Activated B cell treated with CpG ODN at 0.5 μM for 24 hours (primary cell): ENCODE results near the gene WBP11. TPM values are rescaled to one million over a fixed set of nuclear protein-coding genes. Genes with fewer than 3 reads are reported as not detected.

Experiments
- ATAC-seq: fragments of 200-7000 bp; cut with Tn5 transposase; one replicate; pipeline ENCODE4 v1.10.0; 2021; ENCODE audit warnings: low read depth, mild to moderate bottlenecking, moderate library complexity
- CTCF ChIA-PET: fragments of 350-600 bp; sonication (Branson Sonifier 250); formaldehyde crosslinking; loops from one replicate; lab custom pipeline; 2021; ENCODE audit warnings: antibody characterized with exemption; lab: Charles Lee
- POLR2A ChIA-PET: fragments of 350-600 bp; sonication (Branson Sonifier 250); formaldehyde crosslinking; loops from one replicate; lab custom pipeline; 2021; ENCODE audit warnings: antibody characterized with exemption; lab: Charles Lee
- DNase-seq: peaks from one replicate; pipeline ENCODE4 v3.0.0; 2022
- H3K27ac Mint-ChIP-seq: one replicate; pipeline ENCODE4 v1.8.0; 2020; ENCODE audit warnings: mixed read lengths
- H3K27me3 Mint-ChIP-seq: one replicate; pipeline ENCODE4 v1.8.0; 2021; ENCODE audit warnings: mixed read lengths
- H3K36me3 Mint-ChIP-seq: one replicate; pipeline ENCODE4 v1.8.0; 2021; ENCODE audit warnings: low read depth, mixed read lengths
- H3K4me1 Mint-ChIP-seq: one replicate; pipeline ENCODE4 v1.8.0; 2021; ENCODE audit warnings: mixed read lengths
- H3K4me3 Mint-ChIP-seq: one replicate; pipeline ENCODE4 v1.8.0; 2020; ENCODE audit warnings: mild to moderate bottlenecking, mixed read lengths
- H3K9me3 Mint-ChIP-seq: one replicate; pipeline ENCODE4 v1.8.0; 2020; ENCODE audit warnings: mixed read lengths
- intact Hi-C: fragments of 100-400 bp; cut with micrococcal nuclease; formaldehyde crosslinking; loops from one replicate; pipeline ENCODE4 v1.15.1; 2024
- total RNA-seq: library from RNA; stranded (reverse); gene quantifications from 2 replicates; pipeline ENCODE4 v1.2.3, GENCODE V29; 2022
- TF ChIP-seq, protein P1 (sequence below): fragments of 200-600 bp; IDR thresholded peaks from one replicate; pipeline ENCODE4 v1.8.0; 2022; ENCODE audit warnings: antibody characterized with exemption, mild to moderate bottlenecking

Gene WBP11
- total RNA-seq, 1 donor from 2014 or later = 89.4 TPM

GRCh38 chr12:14802721-14803010 lies 612 bp downstream of the WBP11 start:
- Mint-ChIP-seq H3K27ac (no peak overlapping the region), H3K4me3 (no peak overlapping the region), H3K9me3 (no peaks in the 10 kb centered on the region), H3K27me3 (no peaks in the 10 kb centered on the region), H3K36me3 (peaks cover 32% of the 10 kb centered on the region), H3K4me1 (peaks cover 17% of the 10 kb centered on the region)
- TF ChIP-seq, protein P1, sequence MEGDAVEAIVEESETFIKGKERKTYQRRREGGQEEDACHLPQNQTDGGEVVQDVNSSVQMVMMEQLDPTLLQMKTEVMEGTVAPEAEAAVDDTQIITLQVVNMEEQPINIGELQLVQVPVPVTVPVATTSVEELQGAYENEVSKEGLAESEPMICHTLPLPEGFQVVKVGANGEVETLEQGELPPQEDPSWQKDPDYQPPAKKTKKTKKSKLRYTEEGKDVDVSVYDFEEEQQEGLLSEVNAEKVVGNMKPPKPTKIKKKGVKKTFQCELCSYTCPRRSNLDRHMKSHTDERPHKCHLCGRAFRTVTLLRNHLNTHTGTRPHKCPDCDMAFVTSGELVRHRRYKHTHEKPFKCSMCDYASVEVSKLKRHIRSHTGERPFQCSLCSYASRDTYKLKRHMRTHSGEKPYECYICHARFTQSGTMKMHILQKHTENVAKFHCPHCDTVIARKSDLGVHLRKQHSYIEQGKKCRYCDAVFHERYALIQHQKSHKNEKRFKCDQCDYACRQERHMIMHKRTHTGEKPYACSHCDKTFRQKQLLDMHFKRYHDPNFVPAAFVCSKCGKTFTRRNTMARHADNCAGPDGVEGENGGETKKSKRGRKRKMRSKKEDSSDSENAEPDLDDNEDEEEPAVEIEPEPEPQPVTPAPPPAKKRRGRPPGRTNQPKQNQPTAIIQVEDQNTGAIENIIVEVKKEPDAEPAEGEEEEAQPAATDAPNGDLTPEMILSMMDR = no peak
- ATAC-seq = no peak
- ChIA-PET POLR2A (interaction anchor here (0.9 to 6.5 kb wide), 12 partner anchors 9 to 157 kb away, joined by 3 to 141 read pairs (median 4); a partner anchor contains a TSS), CTCF (interaction anchor here (0.6 to 1.6 kb wide), 2 partner anchors 30 to 193 kb away, joined by 4 read pairs; no protein-coding TSS in a partner anchor)
- no peak for DNase-seq
- intact Hi-C loops = loop anchor here (1.0 to 10.0 kb wide), 9 partner anchors 28 to 1080 kb away; partner anchors contain the start of genes ARHGDIB and STRAP

GRCh38 chr12:14802247-14802646 lies 1.0 kb downstream of the WBP11 start:
- ChIA-PET CTCF (interaction anchor here (0.6 to 1.7 kb wide), 3 partner anchors 29 to 193 kb away, joined by 4 read pairs; no protein-coding TSS in a partner anchor), POLR2A (interaction anchor here (0.9 to 6.5 kb wide), 11 partner anchors 9 to 158 kb away, joined by 3 to 141 read pairs (median 4); a partner anchor contains a TSS)
- Mint-ChIP-seq H3K4me3 (no peak overlapping the region), H3K9me3 (no peaks in the 10 kb centered on the region), H3K27me3 (no peaks in the 10 kb centered on the region), H3K4me1 (peaks cover 17% of the 10 kb centered on the region), H3K36me3 (peaks cover 36% of the 10 kb centered on the region), H3K27ac (no peak overlapping the region)
- intact Hi-C loops = loop anchor here (2.0 to 10.0 kb wide), 4 partner anchors 43 to 770 kb away; no protein-coding TSS in a partner anchor
- DNase-seq = no peak
- TF ChIP-seq, protein P1 = no peak
- no peak for ATAC-seq

- TF ChIP-seq, protein P1 = no peak
- CTCF ChIA-PET = no interaction called here
- H3K36me3 Mint-ChIP-seq = peaks cover 85% of the 10 kb centered on the region
Measured at GRCh38 chr12:14795028-14795448, 8.2 kb downstream of the WBP11 start.

DNA sequence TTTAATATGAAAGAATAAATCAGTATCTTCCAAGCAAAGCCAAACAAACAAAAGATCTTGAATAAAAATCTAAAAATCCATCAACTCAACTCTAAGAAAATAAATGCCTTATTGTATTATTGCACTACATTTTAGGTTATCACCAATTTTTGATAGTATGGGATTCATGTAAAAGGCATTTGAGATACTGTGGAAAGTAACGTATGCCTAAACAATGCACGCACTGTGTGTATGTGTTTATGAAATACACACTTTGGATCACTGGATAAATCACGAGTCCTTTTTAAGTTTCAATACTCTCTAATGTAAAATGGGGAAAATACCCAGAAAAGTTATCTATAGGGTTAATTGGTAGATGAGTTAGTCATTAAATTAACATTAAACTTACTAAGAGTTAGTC lies 17.7 kb downstream of the WBP11 start:
- ChIA-PET CTCF (no interaction called here), POLR2A (interaction anchor here (1.8 kb wide), 1 partner anchor 17 kb away, joined by 3 read pairs; the partner anchor contains the start of genes C12orf60 and WBP11)
- ATAC-seq (no peak), DNase-seq (no peak)
- no peak overlapping the region for H3K4me3 Mint-ChIP-seq
- intact Hi-C loops = no loop called here
- H3K27ac Mint-ChIP-seq = no peak overlapping the region
- no peaks in the 10 kb centered on the region for H3K27me3 Mint-ChIP-seq
- peaks cover 8% of the 10 kb centered on the region for H3K4me1 Mint-ChIP-seq
- peaks cover 52% of the 10 kb centered on the region for H3K36me3 Mint-ChIP-seq
- TF ChIP-seq, protein P1 = no peak
- H3K9me3 Mint-ChIP-seq = no peaks in the 10 kb centered on the region

More at GRCh38 chr12:14795028-14795448, 8.2 kb downstream of the WBP11 start:
- intact Hi-C loops = no loop called here
- POLR2A ChIA-PET = interaction anchor here (1.0 to 1.5 kb wide), 2 partner anchors 20 to 24 kb away, joined by 4 to 8 read pairs; a partner anchor contains a TSS
- Mint-ChIP-seq H3K9me3 (no peaks in the 10 kb centered on the region), H3K4me3 (no peak overlapping the region), H3K4me1 (peaks cover 10% of the 10 kb centered on the region), H3K27ac (peak overlapping the region; percentile 27), H3K27me3 (no peaks in the 10 kb centered on the region)
- DNase-seq (no peak), ATAC-seq (peak; percentile 28)

GRCh38 chr12:14784471-14784870 lies 18.8 kb downstream of the WBP11 start:
- no peak overlapping the region for H3K27ac Mint-ChIP-seq
- peaks cover 41% of the 10 kb centered on the region for H3K36me3 Mint-ChIP-seq
- ATAC-seq (no peak), DNase-seq (no peak)
- intact Hi-C loops = no loop called here
- no peak overlapping the region for H3K4me3 Mint-ChIP-seq
- ChIA-PET POLR2A (interaction anchor here (1.8 kb wide), 2 partner anchors 9 to 19 kb away, joined by 3 to 11 read pairs; partner anchors contain the start of genes C12orf60 and WBP11), CTCF (no interaction called here)
- H3K4me1 Mint-ChIP-seq = peaks cover 8% of the 10 kb centered on the region
- TF ChIP-seq, protein P1 = no peak
- H3K9me3 Mint-ChIP-seq = no peaks in the 10 kb centered on the region
- H3K27me3 Mint-ChIP-seq = no peaks in the 10 kb centered on the region
